Stimulated activated CD8-positive, alpha-beta memory T cell treated with anti-CD3 and anti-CD28 coated beads, Interleukin-7, amount 100 ng/mL, for 4 hours (primary cell): Measurements from ENCODE around the gene PLEK.

Source experiments
- DNase-seq, 2 donors: peaks; one replicate each; pipeline ENCODE4 v3.0.0-alpha.2; 2020; ENCODE audit warnings: low read depth in 2 of 2

PLEK gene

DNA sequence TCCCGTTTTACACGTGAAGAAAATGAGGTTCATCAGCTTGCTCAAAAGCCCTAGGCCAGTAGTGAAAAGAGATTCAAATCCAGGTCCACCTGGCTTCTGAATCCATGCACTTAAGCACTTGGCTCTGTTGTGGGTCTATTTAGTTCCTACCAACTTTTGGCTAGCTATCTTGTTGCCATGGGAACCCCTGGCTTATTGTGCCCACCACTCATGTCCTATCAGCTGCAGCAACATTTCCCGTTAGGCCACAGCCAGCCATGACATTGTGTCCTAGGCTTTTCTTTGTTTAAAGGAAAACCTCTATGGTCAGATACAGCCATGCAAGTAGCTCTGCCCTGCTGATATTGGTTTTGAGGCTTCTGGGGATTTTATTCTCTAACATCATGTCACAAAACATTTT, 49.8 kb downstream of the PLEK start:
- no peak for DNase-seq

DNA sequence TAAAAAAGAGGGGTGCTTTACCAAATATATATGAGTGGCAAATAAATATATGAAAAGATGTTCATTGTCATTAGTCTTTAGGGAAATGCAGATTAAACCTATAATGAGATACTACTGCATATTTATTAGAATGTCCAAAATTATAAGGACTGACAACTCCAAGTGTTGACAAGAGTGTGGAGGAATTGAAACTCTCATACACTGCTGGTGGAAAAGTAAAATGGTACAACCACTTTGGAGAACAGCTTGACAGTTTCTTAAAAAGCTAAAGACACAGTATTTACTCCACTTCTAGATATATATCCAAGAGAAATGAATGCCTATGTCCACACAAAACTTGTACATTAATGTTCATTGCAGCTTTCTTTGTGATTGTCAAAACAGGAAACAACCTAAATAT, 50.4 kb downstream of the PLEK start:
- DNase-seq: no peak

DNA sequence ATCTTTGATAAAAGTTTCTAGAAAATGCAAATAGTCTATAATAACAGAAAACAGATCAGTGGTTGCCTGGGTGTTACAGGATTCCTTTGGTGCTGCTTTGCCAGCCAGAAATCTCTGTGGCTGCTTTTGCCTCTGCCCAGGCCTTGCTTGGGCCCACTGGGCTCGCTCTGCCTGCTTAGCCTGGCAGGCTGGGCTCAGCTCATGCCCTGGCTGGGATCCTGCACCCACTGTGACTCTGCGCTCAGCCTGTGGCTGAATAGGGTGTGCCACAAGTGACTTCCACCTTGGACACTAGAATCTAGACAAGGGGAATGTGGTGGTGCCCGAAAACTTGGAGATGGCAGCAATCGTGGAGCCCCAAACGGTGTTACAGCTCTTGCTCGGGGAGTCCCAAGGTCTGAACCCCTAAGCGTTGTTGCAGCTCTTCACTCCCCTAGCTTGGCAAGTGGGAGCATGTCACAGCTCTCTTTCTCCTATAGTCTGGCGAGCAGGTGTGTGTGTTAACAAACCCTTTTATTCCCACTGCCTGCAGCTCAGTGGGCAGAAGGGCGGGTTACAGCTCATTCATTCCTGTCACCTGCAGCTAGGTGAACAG, 51.1 kb downstream of the PLEK start:
- DNase-seq: no peak

DNA sequence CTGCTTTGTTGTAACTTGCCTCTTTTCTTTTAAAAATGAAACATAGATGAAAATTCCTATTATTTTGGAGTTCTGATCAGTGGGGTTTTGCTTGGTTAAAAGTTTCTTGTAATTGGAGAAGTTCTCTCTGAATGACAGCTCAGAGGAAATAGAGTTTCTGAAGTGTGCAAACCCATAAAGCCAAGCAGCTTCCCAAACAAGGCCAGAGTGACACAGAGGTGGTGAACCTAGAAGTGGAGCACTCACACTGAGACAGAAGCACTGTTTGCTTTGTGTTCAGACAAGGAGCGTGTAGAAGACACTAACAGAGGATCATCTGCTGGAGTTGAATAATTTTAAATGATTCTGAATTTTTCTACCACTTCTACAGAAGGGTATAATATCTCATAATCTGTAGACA, 52.8 kb downstream of the PLEK start:
- DNase-seq: no peak

DNA sequence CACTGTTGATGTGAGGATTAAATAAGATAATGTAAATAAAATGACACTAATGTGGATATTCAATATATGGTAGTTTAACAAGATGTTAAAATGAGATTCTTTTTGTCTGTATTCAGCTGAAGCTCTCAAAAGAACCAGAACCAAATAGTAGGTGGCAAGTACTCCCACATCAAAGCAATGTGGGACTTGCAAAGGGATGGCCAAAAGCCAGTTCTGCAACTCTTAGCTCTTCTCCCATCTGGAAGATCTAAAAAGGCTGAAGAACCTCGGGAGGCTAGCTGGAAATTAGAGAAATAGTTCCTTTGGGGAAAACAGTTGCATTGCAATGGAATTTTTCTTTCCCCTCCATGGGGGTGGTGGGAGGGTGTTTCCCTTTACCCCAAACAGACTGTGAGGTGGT, 53.3 kb downstream of the PLEK start:
- DNase-seq: no peak

DNA sequence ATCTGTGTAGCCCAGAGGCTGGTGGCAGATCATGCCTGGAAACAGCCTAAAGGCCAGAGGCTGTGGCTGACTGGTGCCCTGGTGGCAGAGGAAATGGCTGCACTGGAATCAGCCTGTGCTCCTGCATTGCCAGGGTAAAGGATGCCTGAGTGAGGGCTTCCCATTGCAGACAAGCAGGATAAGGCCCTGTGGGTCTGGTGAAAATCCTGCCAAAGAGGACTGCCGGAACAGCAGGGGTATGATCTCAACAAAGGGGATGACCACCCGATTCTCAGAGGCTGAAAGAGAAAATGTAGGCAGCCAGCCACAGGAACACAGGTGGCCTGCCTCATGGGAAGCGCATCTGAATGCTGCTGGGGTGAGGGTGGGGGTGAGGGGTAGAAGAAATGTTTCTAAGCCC, 53.8 kb downstream of the PLEK start:
- DNase-seq: no peak

DNA sequence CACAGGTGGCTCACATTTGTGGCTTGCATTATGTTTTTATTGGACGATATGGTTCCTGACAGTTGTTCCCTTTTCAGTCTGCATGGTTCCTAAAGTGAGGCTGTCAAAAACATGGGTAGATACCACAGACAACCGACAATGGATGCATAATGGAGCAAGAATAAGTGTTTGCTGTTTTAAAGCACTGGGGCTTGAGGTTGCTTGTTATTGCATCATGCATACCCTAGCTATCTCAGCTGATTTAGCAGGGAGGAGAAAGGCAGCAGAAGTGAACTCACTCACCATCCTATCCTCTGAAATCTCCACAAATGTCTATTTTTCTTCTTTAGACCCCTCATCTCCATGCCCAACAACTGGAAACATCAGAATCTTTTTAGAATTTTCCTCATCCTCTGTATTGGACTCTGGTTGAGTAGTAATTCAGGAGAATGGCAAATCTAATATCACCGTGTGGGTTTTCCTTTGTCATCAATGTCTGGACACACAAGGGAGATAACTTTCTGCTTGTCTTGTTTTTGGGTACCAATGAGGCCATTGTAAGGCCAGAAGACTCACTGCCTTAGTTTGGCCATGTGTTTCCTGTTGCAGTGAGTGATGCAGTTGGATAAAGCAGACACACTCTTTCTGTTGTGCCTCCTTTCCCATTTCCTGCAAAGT, 55.3 kb downstream of the PLEK start:
- DNase-seq: no peak

DNA sequence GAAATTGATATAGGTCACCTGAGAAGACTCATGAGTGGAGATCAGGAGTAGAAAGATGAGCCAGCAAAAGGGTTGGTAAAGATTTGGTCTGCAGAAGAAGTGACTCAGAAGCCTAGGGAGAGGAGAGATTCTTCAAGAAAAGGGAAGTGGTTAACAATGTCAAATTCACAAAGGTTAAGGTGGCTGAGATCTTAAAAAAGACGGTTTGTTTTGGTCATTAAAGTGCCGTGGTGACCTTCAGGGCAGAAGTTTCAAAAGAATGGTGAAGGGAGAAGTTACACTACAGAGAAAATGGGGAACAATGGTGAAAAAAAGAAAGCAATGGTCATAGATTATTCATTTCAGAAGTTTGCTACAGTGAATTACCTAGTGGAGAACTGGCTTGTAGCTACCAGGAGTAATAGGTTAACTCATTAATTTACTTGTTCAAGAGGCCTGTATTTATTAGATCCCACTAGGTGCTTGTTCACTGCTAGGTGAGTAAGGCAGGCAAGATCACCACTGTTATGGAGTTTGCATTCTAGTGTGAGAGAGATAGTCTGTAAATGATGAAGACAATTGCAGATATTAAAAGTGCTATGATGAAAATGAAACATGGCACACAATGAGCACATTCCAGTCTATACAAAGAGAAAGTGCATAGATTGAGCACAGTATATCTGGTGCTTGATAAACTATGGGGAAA, 59.0 kb downstream of the PLEK start:
- DNase-seq: no peak

DNA sequence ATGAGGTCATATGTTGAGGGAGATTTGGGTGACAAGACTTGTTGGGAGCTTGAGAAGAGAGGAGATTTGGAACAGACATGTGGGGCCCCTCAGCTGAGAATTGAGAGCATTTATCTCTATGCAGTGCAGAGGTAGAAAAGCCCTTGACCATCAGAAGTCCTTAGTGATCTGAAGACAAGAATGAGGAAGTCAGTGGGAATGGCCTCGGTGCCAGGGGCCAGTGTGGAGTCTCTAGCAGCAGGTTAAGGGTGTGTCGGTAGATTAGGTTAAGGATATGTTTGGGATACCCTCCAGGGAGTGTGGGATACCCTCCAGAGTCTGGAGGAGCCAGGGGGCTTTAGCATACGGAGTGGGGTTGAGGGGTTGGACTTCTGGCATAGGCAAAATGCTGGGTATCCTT, 60.4 kb downstream of the PLEK start:
- no peak for DNase-seq

DNA sequence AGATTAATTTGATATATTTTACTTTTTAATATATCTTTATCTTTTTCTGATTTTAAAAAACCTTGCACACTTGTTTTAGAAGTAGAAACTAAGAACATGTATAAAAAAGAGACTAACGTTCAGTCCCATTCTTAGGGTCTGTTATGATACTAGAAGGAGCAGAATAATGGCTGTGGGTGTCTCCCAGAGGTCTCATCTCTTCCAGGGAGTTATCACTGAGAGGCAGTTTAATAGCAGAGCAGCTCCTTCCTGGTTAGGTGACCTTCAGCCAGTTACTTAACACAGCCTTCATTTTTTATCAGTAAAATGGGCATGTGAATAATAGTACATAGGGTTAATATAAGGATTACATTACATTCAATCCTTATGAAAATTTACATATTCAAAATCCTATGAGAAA, 61.4 kb downstream of the PLEK start:
- no peak for DNase-seq

DNA sequence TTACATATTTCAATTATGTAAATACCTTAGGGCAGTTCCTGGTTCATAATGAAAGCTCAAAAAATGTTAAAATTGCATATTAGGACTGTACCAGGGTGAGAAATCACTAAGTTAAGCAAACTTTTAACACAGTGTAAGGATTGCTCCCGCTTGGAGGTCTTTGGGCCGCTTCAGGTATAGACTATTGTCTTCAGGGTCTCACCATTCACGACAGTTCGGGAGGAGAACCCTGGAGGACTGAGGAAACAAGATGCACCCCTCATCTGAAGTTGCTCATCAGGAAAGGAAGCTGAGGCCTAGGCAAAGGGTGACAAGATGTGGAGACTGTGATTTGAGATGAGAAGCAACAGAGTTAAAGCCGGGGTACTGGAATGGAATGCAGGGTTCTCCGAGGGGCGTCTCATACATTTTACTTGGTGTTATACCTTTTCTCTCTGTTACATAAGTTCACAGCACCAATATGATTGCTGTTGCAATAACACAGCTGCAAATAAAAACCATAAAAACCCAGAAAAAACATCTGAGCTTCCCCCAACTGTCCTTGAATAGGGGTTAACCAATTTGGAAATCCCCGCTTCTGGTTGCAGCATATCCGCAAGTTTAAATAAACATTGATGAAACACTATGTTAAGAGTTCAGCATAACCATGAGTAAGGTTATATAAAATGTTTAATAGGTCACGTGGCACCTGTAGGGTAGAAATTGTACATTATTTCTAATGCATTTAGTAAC, 61.9 kb downstream of the PLEK start:
- DNase-seq: no peak

DNA sequence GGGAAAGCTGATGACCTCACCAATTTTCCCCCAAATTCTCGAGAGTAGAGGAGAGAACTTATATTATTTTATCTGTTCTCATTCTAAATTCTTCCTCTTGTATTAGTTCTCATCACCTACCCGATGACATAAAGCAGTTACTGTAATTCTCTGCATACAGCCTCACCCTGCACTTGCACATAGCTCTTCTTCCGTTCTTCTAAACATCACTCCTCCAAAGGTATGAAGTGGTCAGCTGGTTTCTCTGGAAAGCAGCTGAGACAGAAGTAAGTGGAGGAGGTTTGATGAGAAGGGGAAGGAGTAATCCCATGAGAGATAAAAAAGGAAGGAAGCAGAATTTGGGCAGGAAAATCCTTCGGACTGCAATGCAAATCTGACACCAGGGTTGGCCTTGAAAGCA, 63.0 kb downstream of the PLEK start:
- no peak for DNase-seq

DNA sequence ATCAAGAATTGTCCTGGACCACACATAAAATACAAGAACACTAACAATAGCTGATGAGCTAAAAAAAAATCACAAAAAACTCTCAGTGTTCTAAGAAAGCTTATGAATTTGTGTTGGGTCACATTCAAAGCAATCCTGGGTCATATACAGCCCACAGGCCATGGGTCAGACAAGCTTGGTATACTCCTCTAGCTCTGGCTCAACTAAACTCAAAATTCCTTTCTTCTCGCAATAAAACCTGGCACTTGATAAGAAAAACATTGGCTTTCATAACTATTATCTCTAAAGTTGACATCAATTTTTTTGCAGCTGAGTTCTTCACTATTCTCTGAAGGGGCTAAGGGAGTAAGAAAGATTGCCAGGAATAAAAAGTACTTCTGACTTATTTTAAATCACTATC, 63.7 kb downstream of the PLEK start:
- no peak for DNase-seq

DNA sequence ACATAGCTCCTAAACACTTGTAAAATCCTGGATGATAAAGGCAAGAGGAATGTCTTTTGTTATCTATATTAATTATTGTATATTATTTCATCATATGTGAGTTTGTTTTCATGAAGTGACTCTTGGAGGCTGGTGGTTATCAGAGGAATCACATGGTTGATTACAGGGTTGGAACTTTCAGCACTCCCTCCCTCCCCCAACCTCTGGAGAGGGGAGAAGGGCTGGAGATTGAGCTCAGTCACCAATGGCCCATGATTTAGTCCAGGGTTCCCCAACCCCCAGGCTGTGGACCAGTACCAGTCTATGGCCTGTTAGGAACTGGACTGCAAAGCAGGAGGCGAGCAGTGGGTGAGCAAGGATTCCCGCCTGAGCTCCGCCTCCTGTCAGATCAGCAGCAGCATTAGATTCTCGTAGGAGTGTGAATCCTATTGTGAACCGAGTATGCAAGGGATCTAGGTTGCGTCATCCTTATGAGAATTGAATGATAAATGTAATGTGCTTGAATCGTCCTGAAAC, 64.3 kb downstream of the PLEK start:
- no peak for DNase-seq

DNA sequence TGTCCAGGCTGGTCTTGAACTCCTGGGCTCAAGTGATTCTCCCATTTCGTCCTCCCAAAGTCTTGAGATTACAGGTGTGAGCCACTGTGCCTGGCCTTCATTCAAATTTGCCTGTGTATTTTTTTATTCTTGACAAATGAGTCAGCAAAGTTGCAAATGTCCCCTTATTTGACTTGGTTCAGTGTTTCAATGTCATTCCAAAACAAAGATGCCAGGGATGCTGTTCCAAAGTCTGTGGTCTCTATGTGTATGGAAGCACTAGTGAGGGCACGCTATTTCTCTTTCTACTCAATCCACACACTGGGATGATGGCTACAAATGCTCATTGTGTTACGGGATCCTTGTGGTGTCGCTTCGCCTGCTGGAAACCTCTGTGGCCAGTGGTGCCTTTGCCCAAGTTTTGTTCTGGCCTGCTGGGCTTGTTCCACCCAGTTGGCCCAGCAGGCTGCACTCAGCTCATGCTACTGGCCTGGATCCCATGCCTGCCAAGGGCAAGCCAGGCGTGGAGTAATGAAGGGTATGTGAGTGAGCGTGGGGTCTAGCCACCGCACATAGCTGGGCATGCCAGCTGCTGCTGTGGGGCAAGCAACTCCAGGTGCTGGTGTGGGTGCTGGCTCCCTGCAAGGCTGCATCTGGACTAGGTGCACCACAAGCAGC, 66.4 kb downstream of the PLEK start:
- no peak for DNase-seq

DNA sequence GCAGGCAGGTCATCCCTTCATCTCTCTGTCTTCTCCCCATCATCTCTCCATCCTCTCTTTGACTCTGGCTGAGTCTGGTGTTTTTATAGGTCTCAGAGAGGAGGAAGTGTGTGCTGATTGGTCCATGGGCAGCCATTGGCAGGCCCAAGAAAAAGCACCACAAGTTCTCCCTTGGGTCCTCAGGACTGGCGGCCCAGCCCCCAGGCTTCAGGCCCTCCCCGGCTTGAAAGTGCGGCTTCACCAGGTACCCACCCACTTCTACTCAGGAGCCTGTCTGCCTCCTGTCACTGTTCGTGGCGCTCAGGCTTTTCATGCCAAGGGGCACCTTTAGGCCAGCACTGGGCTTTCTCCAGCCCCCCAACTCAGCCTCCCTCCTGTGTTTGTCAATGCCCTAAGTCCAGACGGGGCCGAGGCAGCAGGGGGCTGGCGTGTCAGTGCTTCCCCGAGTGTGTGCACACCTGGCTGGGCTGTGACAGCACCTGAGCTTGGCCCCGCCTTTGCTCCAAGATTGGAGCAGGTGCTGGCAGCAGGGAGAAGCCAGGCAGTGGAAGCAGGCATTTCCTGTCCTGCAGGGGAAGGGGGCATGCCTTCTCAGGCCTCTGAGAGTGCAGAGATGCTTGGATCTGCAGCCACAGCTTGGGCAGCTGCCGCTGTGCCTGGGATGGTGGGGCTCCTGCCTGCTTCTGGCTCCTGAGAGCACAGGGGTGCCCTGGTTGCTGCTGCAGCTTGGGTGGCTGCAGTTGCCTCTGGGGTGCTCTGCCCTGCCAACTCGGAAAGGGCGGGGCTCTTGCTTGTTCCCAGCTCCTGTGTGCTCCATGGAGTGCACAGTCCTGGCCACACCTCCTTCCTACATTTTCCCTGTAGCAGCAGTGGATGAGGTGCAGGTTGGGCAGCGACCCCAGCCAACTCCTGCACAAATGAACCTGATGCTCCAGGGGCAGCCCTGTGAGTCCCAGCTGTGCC, 67.9 kb downstream of the PLEK start:
- no peak for DNase-seq

DNA sequence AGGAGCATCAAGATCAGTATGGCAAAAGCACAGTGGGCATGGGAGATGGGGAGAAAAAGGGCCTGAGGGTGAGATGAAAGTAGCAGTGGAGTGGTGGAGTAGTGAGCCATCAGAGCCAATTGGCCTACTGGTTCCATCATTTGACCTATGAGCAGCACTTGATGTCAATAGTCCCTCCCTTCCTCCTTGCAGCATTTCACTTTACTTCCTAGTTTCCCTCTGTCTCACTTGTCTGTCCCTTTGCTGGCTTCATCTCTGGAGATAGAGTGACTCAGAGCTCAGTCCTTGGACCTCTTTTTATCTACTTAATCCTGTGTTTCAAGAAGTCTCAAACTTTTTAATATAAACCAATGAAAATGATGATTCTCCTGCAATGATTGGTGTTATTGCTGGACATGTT, 69.9 kb downstream of the PLEK start:
- no peak for DNase-seq

DNA sequence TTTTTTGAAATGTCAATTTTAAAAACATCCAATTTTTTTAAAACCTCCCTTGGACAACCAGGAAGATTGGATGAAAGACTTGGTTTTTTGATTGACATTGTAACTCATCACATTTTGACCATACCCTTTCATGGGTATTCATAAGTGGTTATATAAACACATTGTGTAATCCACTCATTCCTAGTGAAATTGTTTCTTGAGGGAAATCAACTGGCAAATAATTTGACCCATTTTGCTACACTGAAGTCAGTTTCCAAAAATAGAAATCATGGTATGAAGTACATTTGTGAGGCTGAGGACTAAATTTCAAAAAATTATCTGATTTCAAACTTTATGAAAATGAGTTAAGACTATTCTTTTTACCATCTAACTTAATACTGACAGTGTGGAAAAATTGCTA, 70.5 kb downstream of the PLEK start:
- DNase-seq: no peak

DNA sequence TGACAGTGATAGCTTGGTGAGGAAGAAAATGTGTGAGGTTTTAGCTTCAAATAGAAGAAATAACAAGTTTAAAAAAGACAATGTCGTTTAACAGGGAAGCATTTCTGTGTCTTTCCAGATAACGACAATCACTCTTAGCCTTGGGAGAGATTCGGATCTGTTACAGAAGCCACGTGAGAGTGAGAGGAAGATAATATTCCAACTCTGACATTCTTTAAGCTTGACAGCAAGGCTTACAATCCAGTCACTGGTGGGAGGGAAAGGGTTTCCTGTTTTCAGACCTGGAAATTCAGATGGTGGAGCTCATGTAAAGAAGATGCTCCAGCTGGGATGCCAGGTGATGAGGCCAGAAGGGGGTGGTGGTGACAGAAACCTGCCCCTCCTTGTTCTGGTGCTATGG, 71.2 kb downstream of the PLEK start:
- DNase-seq: no peak

DNA sequence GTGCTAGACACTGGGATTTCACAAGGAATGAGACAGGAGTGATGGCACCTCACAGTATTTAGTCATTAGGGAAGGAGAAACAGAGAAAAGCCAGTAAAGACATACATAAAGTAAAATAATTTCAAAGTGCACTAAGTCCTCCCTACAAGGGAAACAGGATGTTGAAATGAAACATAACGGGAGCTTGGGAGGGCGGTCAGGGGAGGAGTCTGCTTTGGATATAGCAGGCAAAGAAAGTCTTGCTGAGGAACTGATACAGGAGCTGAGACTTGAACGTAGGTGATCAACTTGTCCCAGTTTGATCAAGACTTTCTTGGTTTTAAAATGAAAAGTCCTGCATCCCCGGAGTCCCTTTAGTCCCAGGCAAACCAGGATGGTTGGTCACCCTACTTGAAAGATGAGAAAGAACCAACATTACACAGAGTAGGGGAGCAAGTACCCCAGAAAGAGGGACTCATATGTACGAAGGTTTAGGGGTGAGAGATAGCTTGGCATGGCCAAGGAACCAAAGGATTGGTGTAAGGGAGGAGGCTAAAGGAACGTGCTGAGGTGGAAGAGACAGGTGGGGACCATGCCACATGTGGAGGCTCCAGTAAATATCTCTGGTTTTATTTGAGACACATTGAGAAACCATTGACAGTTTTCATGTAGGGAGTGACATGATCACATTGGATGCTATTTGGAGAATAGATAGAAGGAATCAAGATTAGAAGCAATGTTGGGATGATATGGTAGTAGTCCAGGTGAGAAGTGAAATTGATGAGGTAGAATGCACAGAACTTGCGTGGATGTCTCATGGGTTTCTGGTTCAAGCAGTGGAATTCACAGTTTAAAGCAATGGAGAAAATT, 73.6 kb downstream of the PLEK start:
- no peak for DNase-seq
